HL-60/S4 treated with retinoic acid at 250 ng/mL for 4 days and 3 days (cell line): ENCODE measurements around the gene NDE1.

Experiments used
- in situ Hi-C: fragments of 300-500 bp; cut with MboI; formaldehyde crosslinking; loops from 2 replicates; pipeline ENCODE4 v1.7.0; 2022; ENCODE audit warnings: low sequenced_read_pairs

The NDE1 gene

DNA sequence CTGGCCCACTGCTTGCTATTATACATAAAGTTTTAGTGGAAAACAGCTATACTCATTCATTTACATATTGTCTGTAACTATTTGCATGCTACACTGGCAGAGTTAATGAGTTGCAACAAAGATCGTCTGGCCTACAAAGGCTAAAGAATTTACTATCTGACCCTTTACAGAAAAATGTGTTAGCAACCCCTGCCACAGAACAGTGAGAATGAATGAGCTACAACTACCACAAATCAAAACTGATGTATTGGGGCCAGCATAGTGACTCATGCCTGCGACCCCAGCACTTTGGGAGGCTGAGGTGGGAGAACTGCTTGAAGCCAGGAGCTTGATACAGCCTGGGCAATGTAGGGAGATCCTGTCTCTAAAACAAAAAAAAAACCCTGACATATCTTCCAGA, 114.1 kb downstream of the NDE1 start:
- in situ Hi-C loops = no loop called here

- in situ Hi-C loops = no loop called here
Observed at GRCh38 chr16:15765116-15765515, 115.1 kb downstream of the NDE1 start.

GRCh38 chr16:15765880-15766279, 115.8 kb downstream of the NDE1 start:
- in situ Hi-C loops = no loop called here

GRCh38 chr16:15766918-15767317, 116.9 kb downstream of the NDE1 start:
- in situ Hi-C loops = no loop called here

GRCh38 chr16:15768201-15768600, 118.2 kb downstream of the NDE1 start:
- in situ Hi-C loops = no loop called here

DNA sequence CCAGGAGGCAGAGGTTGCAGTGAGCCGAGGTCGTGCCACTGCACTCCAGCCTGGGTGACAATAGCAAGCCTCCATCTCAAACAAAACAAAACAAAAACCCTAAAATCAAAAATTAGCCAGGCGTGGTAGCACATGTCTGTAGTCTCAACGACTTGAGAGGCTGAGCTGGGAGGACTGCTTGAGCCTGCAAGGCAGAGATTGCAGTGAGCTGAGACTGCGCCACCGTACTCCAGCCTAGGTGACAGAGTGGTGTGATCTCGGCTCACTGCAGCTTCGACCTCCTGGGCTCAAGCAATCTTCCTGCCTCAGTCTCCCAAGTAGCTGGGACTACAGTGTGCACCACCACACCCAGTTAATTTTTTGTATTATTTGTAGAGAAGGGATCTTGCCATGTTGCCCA, 119.2 kb downstream of the NDE1 start:
- in situ Hi-C loops = no loop called here

- in situ Hi-C loops = no loop called here
Observed at GRCh38 chr16:15770107-15770506, 120.1 kb downstream of the NDE1 start.

- in situ Hi-C loops = no loop called here
Observed at GRCh38 chr16:15770512-15770911, 120.5 kb downstream of the NDE1 start.

DNA sequence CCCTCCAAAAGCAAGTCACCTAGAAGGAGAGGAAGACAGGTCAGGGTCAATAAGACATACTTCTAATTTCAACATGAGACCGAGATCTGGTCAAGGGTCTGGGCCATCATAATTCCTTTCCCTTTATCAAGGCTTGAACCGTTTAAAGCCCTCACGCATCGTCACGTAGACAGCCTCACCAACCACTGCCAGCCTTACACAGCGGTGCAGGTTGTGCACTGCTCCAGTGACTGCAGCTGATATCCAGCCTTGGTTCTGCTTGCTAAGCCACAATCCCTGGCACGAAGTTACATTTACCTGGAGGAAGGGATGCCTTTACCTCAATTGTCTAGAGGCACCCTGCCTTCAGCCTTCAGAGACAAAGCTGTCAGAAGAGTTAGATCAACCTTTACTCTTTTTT, 121.6 kb downstream of the NDE1 start:
- in situ Hi-C loops = no loop called here

DNA sequence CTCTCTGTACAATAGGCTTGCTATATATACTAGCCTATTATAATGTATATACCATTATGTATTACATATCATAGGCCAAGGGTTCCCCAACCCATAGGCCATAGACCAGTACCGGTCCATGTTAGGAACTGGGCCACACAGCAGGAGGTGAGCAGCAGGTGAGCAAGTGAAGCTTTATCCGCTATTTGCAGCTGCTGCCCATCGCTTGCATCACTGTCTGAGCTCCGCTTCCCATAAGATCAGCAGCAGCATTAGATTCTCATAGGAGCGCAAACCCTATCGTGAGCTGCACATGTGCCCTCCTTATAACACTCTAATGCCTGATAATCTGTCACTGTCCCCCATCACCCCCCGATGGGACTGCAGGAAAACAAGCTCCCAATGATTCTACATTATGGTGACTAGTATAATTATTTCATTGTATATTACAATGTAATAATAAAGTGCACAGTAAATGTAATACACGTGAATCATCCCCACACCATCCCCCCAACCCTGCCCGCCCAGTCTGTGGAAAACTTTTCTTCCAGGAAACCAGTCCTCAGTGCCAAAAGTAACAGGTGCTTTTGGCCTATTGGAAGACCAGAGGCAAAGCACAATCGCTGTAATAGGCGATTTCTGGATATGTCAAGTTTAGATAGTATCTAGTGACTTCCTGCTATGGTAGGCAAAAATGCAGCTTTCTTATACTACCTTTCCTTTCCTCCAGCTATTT, 122.7 kb downstream of the NDE1 start:
- in situ Hi-C loops = no loop called here

GRCh38 chr16:15773968-15774367, 123.9 kb downstream of the NDE1 start:
- in situ Hi-C loops = no loop called here

GRCh38 chr16:15775209-15775608, 125.2 kb downstream of the NDE1 start:
- in situ Hi-C loops = no loop called here

- in situ Hi-C loops = no loop called here
Observed at GRCh38 chr16:15775663-15776304, 125.7 kb downstream of the NDE1 start.
